ENCODE results near the gene SPG7.

DNA sequence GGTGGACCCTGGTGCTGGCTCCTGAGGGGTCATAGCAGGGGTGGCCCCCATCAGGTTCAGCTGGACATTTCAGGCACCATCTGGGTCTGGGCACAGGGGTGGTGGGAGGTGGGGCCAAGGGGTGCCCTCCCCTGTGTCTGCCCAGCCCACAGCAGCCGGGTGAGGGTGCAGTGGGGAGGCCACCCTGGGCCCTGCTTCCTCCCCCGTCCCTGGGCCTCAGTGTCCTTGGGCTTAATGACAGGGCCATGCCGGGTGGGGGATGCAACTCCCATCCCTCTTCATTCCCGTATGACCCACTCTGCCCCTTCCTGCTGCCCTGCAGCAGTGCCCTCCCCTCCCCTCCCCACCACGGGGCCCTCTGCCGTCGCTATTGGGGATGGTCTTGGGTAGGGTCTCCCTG lies 78.0 kb downstream of the SPG7 start:
- TF ChIP-seq, protein P1, sequence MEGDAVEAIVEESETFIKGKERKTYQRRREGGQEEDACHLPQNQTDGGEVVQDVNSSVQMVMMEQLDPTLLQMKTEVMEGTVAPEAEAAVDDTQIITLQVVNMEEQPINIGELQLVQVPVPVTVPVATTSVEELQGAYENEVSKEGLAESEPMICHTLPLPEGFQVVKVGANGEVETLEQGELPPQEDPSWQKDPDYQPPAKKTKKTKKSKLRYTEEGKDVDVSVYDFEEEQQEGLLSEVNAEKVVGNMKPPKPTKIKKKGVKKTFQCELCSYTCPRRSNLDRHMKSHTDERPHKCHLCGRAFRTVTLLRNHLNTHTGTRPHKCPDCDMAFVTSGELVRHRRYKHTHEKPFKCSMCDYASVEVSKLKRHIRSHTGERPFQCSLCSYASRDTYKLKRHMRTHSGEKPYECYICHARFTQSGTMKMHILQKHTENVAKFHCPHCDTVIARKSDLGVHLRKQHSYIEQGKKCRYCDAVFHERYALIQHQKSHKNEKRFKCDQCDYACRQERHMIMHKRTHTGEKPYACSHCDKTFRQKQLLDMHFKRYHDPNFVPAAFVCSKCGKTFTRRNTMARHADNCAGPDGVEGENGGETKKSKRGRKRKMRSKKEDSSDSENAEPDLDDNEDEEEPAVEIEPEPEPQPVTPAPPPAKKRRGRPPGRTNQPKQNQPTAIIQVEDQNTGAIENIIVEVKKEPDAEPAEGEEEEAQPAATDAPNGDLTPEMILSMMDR (conservative IDR thresholded peaks at IDR 0.05; ENCODE audit: low read length): no peak
- no peak for TF ChIP-seq EZH2phosphoT487 (IDR thresholded peaks at IDR 0.05; ENCODE audit: borderline replicate concordance)
